IMR-90 (cell line): ENCODE results near the gene TRABD. TPM values are rescaled to one million over a fixed set of nuclear protein-coding genes. Genes with fewer than 3 reads are reported as not detected.

Source experiments
- ATAC-seq: fragments of 200-7000 bp; cut with Tn5 transposase; 2 replicates; pipeline ENCODE4 v1.9.1; 2020; ENCODE audit warnings: low read depth, mild to moderate bottlenecking, moderate library complexity
- BruUV-seq: library from RNA; stranded (reverse); fragments of 400-500 nt; replicated peaks from 2 replicates; lab custom pipeline; 2021; lab: Mats Ljungman, UMichigan
- CTCF ChIA-PET: fragments of 300-600 bp; formaldehyde crosslinking; extraction: SDS; loops from one replicate; lab custom pipeline; 2021; ENCODE audit warnings: antibody characterized with exemption; lab: Yijun Ruan, JAX
- POLR2A ChIA-PET: fragments of 300-600 bp; sonication (Branson Sonifier 250); formaldehyde crosslinking; loops from one replicate; lab custom pipeline; 2022; ENCODE audit warnings: antibody characterized with exemption; ENCODE audit not compliant: unreplicated experiment; lab: Charles Lee
- DNase-seq: peaks from one replicate; pipeline ENCODE4 v3.0.0; 2013
- H2AFZ ChIP-seq: replicated peaks from 2 replicates; pipeline ENCODE3; 2013; ENCODE audit warnings: low read length, mild to moderate bottlenecking; ENCODE audit not compliant: poor library complexity
- H2AK5ac ChIP-seq: 2 replicates; pipeline ENCODE4 v1.6.1; 2013; ENCODE audit warnings: low read depth, low read length, inconsistent platforms
- H2AK9ac ChIP-seq: replicated peaks from 2 replicates; pipeline ENCODE3; 2013; ENCODE audit warnings: mild to moderate bottlenecking, low read depth, low read length, moderate library complexity; ENCODE audit not compliant: poor library complexity
- H2BK120ac ChIP-seq: 2 replicates; pipeline ENCODE4 v1.6.1; 2013; ENCODE audit warnings: low read depth, low read length, inconsistent platforms
- H2BK15ac ChIP-seq: 3 replicates; pipeline ENCODE4 v1.6.1; 2013; ENCODE audit warnings: low read depth, low read length, inconsistent platforms
- H2BK20ac ChIP-seq: 2 replicates; pipeline ENCODE4 v1.6.1; 2013; ENCODE audit warnings: low read depth, mild to moderate bottlenecking, inconsistent platforms, low read length, moderate library complexity
- H2BK5ac ChIP-seq: 2 replicates; pipeline ENCODE4 v1.6.1; 2013; ENCODE audit warnings: mild to moderate bottlenecking, low read depth, low read length, inconsistent platforms; ENCODE audit not compliant: poor library complexity, severe bottlenecking
- H3K14ac ChIP-seq: replicated peaks from 2 replicates; pipeline ENCODE4 v1.6.1; 2013; ENCODE audit warnings: low read depth, low read length, inconsistent platforms
- H3K18ac ChIP-seq: 2 replicates; pipeline ENCODE4 v1.6.1; 2013; ENCODE audit warnings: low read depth, low read length, control low read depth
- H3K23ac ChIP-seq: 2 replicates; pipeline ENCODE4 v1.6.1; 2013; ENCODE audit warnings: low read depth, low read length, inconsistent platforms
- H3K27ac ChIP-seq: 2 replicates; pipeline ENCODE4 v1.5.1; 2013; ENCODE audit warnings: mild to moderate bottlenecking, control low read depth, low read length; ENCODE audit not compliant: insufficient read depth
- H3K27me3 ChIP-seq: 2 replicates; pipeline ENCODE4 v1.6.1; 2013; ENCODE audit warnings: low read length; ENCODE audit not compliant: control insufficient read depth, insufficient read depth
- H3K36me3 ChIP-seq: 2 replicates; pipeline ENCODE4 v1.6.1; 2013; ENCODE audit warnings: low read length, mixed read lengths; ENCODE audit not compliant: control insufficient read depth, insufficient read depth
- H3K4ac ChIP-seq: 2 replicates; pipeline ENCODE4 v1.6.1; 2013; ENCODE audit warnings: low read depth, low read length, inconsistent platforms
- H3K4me1 ChIP-seq: 2 replicates; pipeline ENCODE4 v1.6.1; 2013; ENCODE audit warnings: low read length, mixed read lengths; ENCODE audit not compliant: control insufficient read depth, insufficient read depth
- H3K4me2 ChIP-seq: 2 replicates; pipeline ENCODE4 v1.6.1; 2013; ENCODE audit warnings: low read depth, mild to moderate bottlenecking, control low read depth, low read length, moderate library complexity
- H3K4me3 ChIP-seq: 2 replicates; pipeline ENCODE4 v1.5.1; 2013; ENCODE audit warnings: low read depth, mild to moderate bottlenecking, control low read depth, low read length, moderate library complexity; ENCODE audit not compliant: insufficient read depth
- H3K56ac ChIP-seq: 2 replicates; pipeline ENCODE4 v1.6.1; 2013; ENCODE audit warnings: low read length, inconsistent platforms; ENCODE audit not compliant: insufficient read depth; ENCODE audit errors: extremely low read depth
- H3K79me1 ChIP-seq, 2 experiments: 2 replicates each; pipeline ENCODE4 v1.6.1; 2013; ENCODE audit warnings: low read length in 2 of 2, inconsistent platforms in 1 of 2, low read depth in 1 of 2
- H3K9ac ChIP-seq: 2 replicates; pipeline ENCODE4 v1.6.1; 2013; ENCODE audit warnings: low read depth, low read length, control low read depth
- H3K9me1 ChIP-seq: 2 replicates; pipeline ENCODE4 v1.6.1; 2013; ENCODE audit warnings: low read length, inconsistent platforms; ENCODE audit not compliant: insufficient read depth
- H3K9me3 ChIP-seq: 2 replicates; pipeline ENCODE4 v1.6.1; 2013; ENCODE audit warnings: low read length; ENCODE audit not compliant: control insufficient read depth, insufficient read depth
- H4K20me1 ChIP-seq: 2 replicates; pipeline ENCODE4 v1.6.1; 2013; ENCODE audit warnings: low read length, inconsistent platforms; ENCODE audit not compliant: insufficient read depth
- H4K5ac ChIP-seq: 2 replicates; pipeline ENCODE4 v1.6.1; 2013; ENCODE audit warnings: mild to moderate bottlenecking, low read depth, low read length, control low read depth
- H4K8ac ChIP-seq, 2 experiments: 2 replicates each; pipeline ENCODE4 v1.6.1; 2013; ENCODE audit warnings: low read depth in 2 of 2, low read length in 2 of 2, control low read depth in 1 of 2, inconsistent platforms in 1 of 2
- H4K91ac ChIP-seq: 2 replicates; pipeline ENCODE4 v1.6.1; 2013; ENCODE audit warnings: low read depth, low read length, inconsistent platforms; ENCODE audit not compliant: insufficient read depth
- ELK1 ChIP-seq: fragments of 150-350 bp; IDR thresholded peaks from 2 replicates; pipeline ENCODE4 v1.6.1; 2016; ENCODE audit warnings: low read depth, mild to moderate bottlenecking, low read length, moderate library complexity, borderline replicate concordance
- FOS ChIP-seq: fragments of 150-350 bp; IDR thresholded peaks from 2 replicates; pipeline ENCODE4 v1.6.1; 2016; ENCODE audit warnings: low read depth, low read length
- MAFK ChIP-seq: IDR thresholded peaks from 2 replicates; pipeline ENCODE4 v1.6.1; 2012; ENCODE audit warnings: low read depth, low read length, improper control_type of control experiment
- MXI1 ChIP-seq: IDR thresholded peaks from 2 replicates; pipeline ENCODE4 v1.6.1; 2012; ENCODE audit warnings: low read depth, mild to moderate bottlenecking, low read length, moderate library complexity, borderline replicate concordance
- RCOR1 ChIP-seq: IDR thresholded peaks from 2 replicates; pipeline ENCODE4 v1.6.1; 2012; ENCODE audit warnings: mild to moderate bottlenecking, low read length, improper control_type of control experiment; ENCODE audit not compliant: insufficient replicate concordance
- WGBS, 2 experiments: methylation state at CpG; one replicate each; pipeline versions ENCODE4 v1.1.5 to v1.1.7; 2013; ENCODE audit warnings: missing lambda C conversion rate in 2 of 2; ENCODE audit not compliant: insufficient read length in 1 of 2; ENCODE audit errors: extremely low coverage in 2 of 2; 5-methylcytosine and 5-hydroxymethylcytosine counted together
- dilution Hi-C: fragments of 300-500 bp; cut with HindIII; formaldehyde crosslinking; loops from one replicate; pipeline ENCODE4 v1.14.3; 2018; ENCODE audit warnings: low sequenced_read_pairs; ENCODE audit not compliant: unreplicated experiment
- in situ Hi-C: fragments of 300-500 bp; cut with MboI; formaldehyde crosslinking; loops from 3 replicates; pipeline ENCODE4 v1.14.3; 2019; ENCODE audit warnings: low sequenced_read_pairs, inconsistent platforms, mixed read lengths
- intact Hi-C: fragments of 100-400 bp; cut with micrococcal nuclease; formaldehyde crosslinking; loops from 2 replicates; pipeline ENCODE4 v1.10.0; 2022
- polyA plus RNA-seq, 3 experiments: library from polyadenylated mRNA; depleted of rRNA; stranded (reverse); fragments of >200 nt; gene quantifications; 2 replicates each; pipeline ENCODE4 v1.2.3, GENCODE V29; 2012; ENCODE audit warnings: low replicate concordance in 1 of 3
- total RNA-seq: library from RNA; depleted of rRNA; stranded (reverse); fragments of >200 nt; gene quantifications from 2 replicates; pipeline ENCODE4 v1.2.3, GENCODE V29; 2012

TRABD gene
- total and polyA plus RNA-seq, 2 of the 4 experiments (the other 2 are of a cell fraction), result 13.4 to 42.7 TPM

GRCh38 chr22:50169181-50169759 lies 16.4 kb upstream of the TRABD start:
- DNase-seq, result no peak
- no TSS peak for BruUV-seq

More at GRCh38 chr22:50169181-50169759, 16.4 kb upstream of the TRABD start:
- H2AFZ ChIP-seq, result no peak overlapping the region
- H3K79me1 ChIP-seq, result no peaks in the 10 kb centered on the region
- H3K27me3 ChIP-seq, result peaks cover 27% of the 10 kb centered on the region
- H4K5ac ChIP-seq, result no peak overlapping the region
- H2BK15ac ChIP-seq, result no peak overlapping the region
- no peak overlapping the region for H2BK20ac ChIP-seq
- H3K9me1 ChIP-seq, result no peaks in the 10 kb centered on the region
- H2AK5ac ChIP-seq, result no peak overlapping the region
- dilution Hi-C loops (no loop called here), in situ Hi-C loops (no loop called here), intact Hi-C loops (no loop called here)
- H3K56ac ChIP-seq, result no peak overlapping the region
- H3K36me3 ChIP-seq, result no peaks in the 10 kb centered on the region; the same call in 1 of the 2 replicates
- no peak overlapping the region for H3K4me3 ChIP-seq
- no peak overlapping the region for H3K14ac ChIP-seq
- H3K9ac ChIP-seq, result no peak overlapping the region
- no peak overlapping the region for H3K18ac ChIP-seq
- no peak overlapping the region for H4K91ac ChIP-seq
- H2AK9ac ChIP-seq, result no peak overlapping the region
- no peak overlapping the region for H3K4ac ChIP-seq
- H2BK5ac ChIP-seq, result no peak overlapping the region
- H3K9me3 ChIP-seq, result no peaks in the 10 kb centered on the region
- H3K23ac ChIP-seq, result no peak overlapping the region
- H4K8ac ChIP-seq, result no peak overlapping the region
- ChIA-PET POLR2A (no interaction called here), CTCF (no interaction called here)
- no peak overlapping the region for H2BK120ac ChIP-seq
- ATAC-seq, result no peak
- no peak overlapping the region for H3K27ac ChIP-seq
- no peaks in the 10 kb centered on the region for H3K4me1 ChIP-seq
- 6% methylated on average over 8 of the region's 36 CpGs; no CpG with 5 or more reads in 1 of the 2 experiments for WGBS, 2 experiments
- no peak for TF ChIP-seq MXI1
- no peak for TF ChIP-seq MAFK
- no peak for TF ChIP-seq FOS
- TF ChIP-seq RCOR1, result no peak
- TF ChIP-seq ELK1, result no peak
- no peak overlapping the region for H3K4me2 ChIP-seq
- no peaks in the 10 kb centered on the region for H4K20me1 ChIP-seq
